GM18861 (cell line): ENCODE results near the gene CCNT1.
A peak's percentile ranks its signal among the peaks of the same experiment; 100 is the strongest.
"Not testable (repeated sequence)": the region's sequence is repeated elsewhere in the genome, so short reads cannot be mapped to it uniquely, and the experiment has no call there.

Experiments used
- ATAC-seq: cut with Tn5 transposase; IDR thresholded peaks from one replicate; pipeline ENCODE4 v1.9.1; 2021; ENCODE audit not compliant: unreplicated experiment

CCNT1 gene

GRCh38 chr12:48691826-48692487 is 24.6 kb downstream of the CCNT1 start:
- no peak for ATAC-seq

GRCh38 chr12:48690990-48691389 is 25.5 kb downstream of the CCNT1 start:
- no peak for ATAC-seq

GRCh38 chr12:48690436-48690835 is 26.1 kb downstream of the CCNT1 start:
- ATAC-seq, result no peak

GRCh38 chr12:48688836-48689235 is 27.7 kb downstream of the CCNT1 start:
- ATAC-seq, result no peak

- no peak for ATAC-seq
These were observed 28.9 kb downstream of the CCNT1 start for GRCh38 chr12:48687592-48687991.

- no peak for ATAC-seq
These were observed 29.7 kb downstream of the CCNT1 start for GRCh38 chr12:48686615-48687334.

- no peak for ATAC-seq
These were observed 30.4 kb downstream of the CCNT1 start for GRCh38 chr12:48686037-48686595.

- no peak for ATAC-seq
These were observed 33.0 kb downstream of the CCNT1 start for GRCh38 chr12:48683534-48683933.

- ATAC-seq, result no peak
These were observed 33.6 kb downstream of the CCNT1 start for GRCh38 chr12:48682927-48683326.

GRCh38 chr12:48682533-48682905 is 34.0 kb downstream of the CCNT1 start:
- ATAC-seq, result not testable (repeated sequence)

- ATAC-seq, result peak; percentile 98
These were observed 34.6 kb downstream of the CCNT1 start, which contains the start of gene KANSL2 for GRCh38 chr12:48681710-48682532. TSS of gene KANSL2 (minus strand) at chr12:48682238. CDS start at chr12:48681632, 606 bp downstream.

- ATAC-seq, result no peak
These were observed 35.2 kb downstream of the CCNT1 start for GRCh38 chr12:48681399-48681709.

- no peak for ATAC-seq
These were observed 35.6 kb downstream of the CCNT1 start for GRCh38 chr12:48680861-48681260.

- no peak for ATAC-seq
These were observed 37.8 kb downstream of the CCNT1 start for GRCh38 chr12:48678551-48679185.

GRCh38 chr12:48671231-48671856 is 45.2 kb downstream of the CCNT1 start:
- no peak for ATAC-seq

- ATAC-seq, result no peak
These were observed 47.5 kb downstream of the CCNT1 start for GRCh38 chr12:48668996-48669395.

- no peak for ATAC-seq
These were observed 56.6 kb downstream of the CCNT1 start for GRCh38 chr12:48659863-48660262.

- no peak for ATAC-seq
These were observed 64.8 kb downstream of the CCNT1 start for GRCh38 chr12:48651681-48652080.

GRCh38 chr12:48645354-48645753 is 71.2 kb downstream of the CCNT1 start:
- not testable (repeated sequence) for ATAC-seq

- no peak for ATAC-seq
These were observed 73.5 kb downstream of the CCNT1 start for GRCh38 chr12:48643011-48643410.
